Fibroblast of lung (primary cell): ENCODE measurements around the gene AXIN2.
"Not testable (repeated sequence)": the region's sequence is repeated elsewhere in the genome, so short reads cannot be mapped to it uniquely, and the experiment has no call there.

Experiments
- EZH2 ChIP-seq: IDR thresholded peaks from 2 replicates; pipeline ENCODE4 v1.5.1; 2012; ENCODE audit warnings: low read length, control low read depth, mild to moderate bottlenecking; ENCODE audit errors: missing control alignments
- TF ChIP-seq, protein P1 (sequence below), 2 donors: IDR thresholded peaks in 1 of 2; conservative IDR thresholded peaks in 1 of 2; 1 replicate in 1 of 2; 2 replicates in 1 of 2; pipeline ENCODE4 v1.5.1; 2011 to 2012; ENCODE audit warnings: low read length in 2 of 2, control low read depth in 1 of 2, inconsistent platforms in 1 of 2, low read depth in 1 of 2, mild to moderate bottlenecking in 1 of 2

DNA sequence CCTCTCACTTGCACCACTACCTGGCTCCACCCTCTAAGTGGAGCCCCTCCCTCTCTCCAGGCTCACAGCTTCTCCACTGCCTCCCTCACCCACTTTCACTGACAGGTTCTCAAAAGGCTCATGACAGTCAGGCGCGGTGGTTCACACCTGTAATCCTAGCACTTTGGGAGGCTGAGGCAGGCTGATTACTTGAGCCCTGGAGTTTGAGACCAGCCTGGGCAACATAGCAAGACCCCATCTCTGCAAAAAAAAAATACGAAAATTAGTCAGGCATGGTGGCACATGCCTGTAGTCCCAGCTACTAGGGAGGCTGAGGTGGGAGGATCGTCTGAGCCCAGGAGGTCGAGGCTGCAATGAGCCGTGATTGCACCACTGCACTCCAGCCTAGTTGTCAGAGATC lies 56.8 kb downstream of the AXIN2 start:
- TF ChIP-seq EZH2 = not testable (repeated sequence)
- TF ChIP-seq, protein P1, sequence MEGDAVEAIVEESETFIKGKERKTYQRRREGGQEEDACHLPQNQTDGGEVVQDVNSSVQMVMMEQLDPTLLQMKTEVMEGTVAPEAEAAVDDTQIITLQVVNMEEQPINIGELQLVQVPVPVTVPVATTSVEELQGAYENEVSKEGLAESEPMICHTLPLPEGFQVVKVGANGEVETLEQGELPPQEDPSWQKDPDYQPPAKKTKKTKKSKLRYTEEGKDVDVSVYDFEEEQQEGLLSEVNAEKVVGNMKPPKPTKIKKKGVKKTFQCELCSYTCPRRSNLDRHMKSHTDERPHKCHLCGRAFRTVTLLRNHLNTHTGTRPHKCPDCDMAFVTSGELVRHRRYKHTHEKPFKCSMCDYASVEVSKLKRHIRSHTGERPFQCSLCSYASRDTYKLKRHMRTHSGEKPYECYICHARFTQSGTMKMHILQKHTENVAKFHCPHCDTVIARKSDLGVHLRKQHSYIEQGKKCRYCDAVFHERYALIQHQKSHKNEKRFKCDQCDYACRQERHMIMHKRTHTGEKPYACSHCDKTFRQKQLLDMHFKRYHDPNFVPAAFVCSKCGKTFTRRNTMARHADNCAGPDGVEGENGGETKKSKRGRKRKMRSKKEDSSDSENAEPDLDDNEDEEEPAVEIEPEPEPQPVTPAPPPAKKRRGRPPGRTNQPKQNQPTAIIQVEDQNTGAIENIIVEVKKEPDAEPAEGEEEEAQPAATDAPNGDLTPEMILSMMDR (conservative IDR thresholded peaks at IDR 0.05 in 1 of 2, IDR thresholded peaks at IDR 0.05 in 1 of 2; ENCODE audit: low read depth in 1 of 2, low read length in 2 of 2) = not testable (repeated sequence)
